Cardiac septum (tissue), 1 donor: ENCODE results near the gene FAM47A. TPM values are rescaled to one million over a fixed set of nuclear protein-coding genes. Genes with fewer than 3 reads are reported as not detected.

Experiments
- DNase-seq: peaks from one replicate; pipeline ENCODE4 v3.0.0-alpha.2; 2020; ENCODE audit warnings: low spot score
- intact Hi-C: fragments of 100-400 bp; cut with DNase I; formaldehyde crosslinking; loops from one replicate; pipeline ENCODE4 v1.14.0; 2022
- long read RNA-seq: library from polyadenylated mRNA; unstranded; transcript quantifications from one replicate; pipeline ENCODE4 v2.0.0, GENCODE V29; 2021
- total RNA-seq: library from RNA; stranded (reverse); fragmentation: NEBNext Ultra II Directional; extraction: Animal tissue kit (Norgen Biotek cat#: 25700); gene quantifications from one replicate; pipeline ENCODE4 v1.2.1, GENCODE V29; 2021
- donor health status: DM: no; HTN: no; CAD: no.

The FAM47A gene
- total RNA-seq, result not detected
- long read RNA-seq, result 0 reads

DNA sequence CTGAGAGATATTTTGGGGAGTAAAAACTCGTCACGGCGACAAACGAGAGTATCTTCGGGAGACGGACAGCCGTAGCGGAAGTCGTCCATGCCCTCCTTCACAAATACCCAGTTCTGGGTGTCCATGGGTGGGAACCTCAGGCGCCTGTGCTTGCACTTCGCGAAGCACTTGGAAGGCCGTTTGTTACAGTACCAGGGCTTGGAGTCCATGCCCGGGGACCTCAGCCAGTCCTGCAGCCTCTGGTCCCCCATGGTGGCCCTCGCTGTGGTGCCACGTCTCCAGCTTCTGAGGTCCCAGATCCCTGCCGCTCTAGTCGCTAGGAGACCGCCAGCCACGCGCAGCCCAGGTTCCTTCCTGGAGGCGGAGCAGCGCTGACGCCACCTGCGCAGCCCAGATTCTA lies at the start of gene FAM47A:
Gene FAM47A (minus strand): TSS at position 287 of the 400 bp plus-strand sequence. CDS start 36 bp downstream, at position 251.
- DNase-seq, result no peak
- intact Hi-C loops, result no loop called here

DNA sequence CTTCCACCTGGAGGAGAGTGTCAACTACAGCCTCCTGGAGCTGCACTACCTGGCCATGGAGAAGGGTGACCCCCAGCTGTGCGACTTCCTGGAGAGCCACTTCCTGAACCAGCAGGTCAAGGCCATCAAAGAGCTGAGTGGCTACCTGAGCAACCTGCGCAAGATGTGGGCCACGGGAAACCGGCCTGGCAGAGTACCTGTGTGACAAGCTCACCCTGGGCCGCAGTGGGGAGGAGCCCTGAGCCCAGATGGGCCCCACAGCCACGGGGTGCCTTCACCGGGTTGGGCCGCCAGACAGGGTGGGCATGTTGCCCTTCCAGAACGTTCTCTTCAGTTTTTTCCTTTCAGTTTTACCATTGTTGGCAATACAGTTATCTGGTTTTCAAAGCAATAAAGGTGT lies 15.2 kb upstream of the FAM47A start:
- intact Hi-C loops, result no loop called here

DNA sequence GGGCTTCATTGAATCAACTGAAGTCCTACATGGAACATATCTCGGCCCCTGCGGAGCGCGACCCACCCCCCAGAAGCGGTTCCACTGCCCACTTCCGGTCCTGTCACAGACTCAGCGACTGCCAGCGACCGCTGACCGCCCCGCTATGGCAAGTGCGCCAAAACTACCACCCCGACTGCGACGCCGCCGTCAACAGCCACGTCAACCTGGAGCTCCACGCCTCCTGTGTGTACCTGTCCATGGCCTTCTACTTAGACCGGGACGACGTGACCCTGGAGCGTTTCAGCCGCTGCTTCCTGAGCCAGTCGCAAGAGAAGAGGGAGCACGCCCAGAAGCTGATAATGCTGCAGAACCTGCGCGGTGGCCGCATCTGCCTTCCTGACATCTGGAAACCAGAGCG lies 14.8 kb upstream of the FAM47A start:
- intact Hi-C loops, result no loop called here
- DNase-seq, result no peak

More for the DNA sequence above, 15.2 kb upstream of the FAM47A start:
- DNase-seq, result no peak

DNA sequence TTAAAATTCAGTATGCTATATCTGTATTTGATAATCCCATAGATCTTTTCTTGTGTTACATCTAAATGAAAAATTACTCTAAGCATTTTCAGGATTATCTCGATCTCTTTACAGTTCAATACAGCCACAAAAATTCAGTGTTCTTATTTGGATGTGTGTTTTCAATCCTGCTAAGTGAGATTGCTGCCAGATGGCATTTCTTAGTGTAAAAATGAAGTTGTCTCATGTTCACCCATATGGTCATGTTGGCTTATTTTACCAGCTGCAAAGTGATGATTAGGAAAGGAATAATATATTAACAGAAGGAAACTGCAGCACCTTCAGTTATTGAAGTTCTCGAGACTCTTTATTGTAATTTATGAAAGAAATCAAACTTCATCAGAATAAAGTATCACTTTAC lies 12.1 kb upstream of the FAM47A start:
- intact Hi-C loops, result no loop called here

DNA sequence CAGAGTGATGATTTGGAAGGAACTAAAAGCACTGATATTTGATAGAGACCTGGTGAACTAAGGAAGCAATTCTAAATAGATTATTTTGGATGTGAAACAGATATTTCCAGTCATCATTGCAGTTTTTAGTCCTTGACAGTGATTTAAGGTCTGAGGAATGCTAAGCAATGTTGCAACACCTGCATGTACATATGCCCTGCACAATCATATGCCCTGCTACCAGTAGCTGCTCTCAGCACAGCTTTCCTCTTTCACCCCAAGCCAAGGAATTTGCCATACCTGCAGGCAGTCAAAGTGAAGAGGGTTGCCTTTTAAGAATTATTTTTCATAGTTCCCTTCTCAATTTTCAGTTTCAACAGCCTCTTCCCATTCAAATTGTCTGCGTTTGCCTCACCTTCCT lies 8.7 kb upstream of the FAM47A start:
- intact Hi-C loops, result no loop called here
- no peak for DNase-seq

More for the DNA sequence above, 12.1 kb upstream of the FAM47A start:
- DNase-seq, result no peak

DNA sequence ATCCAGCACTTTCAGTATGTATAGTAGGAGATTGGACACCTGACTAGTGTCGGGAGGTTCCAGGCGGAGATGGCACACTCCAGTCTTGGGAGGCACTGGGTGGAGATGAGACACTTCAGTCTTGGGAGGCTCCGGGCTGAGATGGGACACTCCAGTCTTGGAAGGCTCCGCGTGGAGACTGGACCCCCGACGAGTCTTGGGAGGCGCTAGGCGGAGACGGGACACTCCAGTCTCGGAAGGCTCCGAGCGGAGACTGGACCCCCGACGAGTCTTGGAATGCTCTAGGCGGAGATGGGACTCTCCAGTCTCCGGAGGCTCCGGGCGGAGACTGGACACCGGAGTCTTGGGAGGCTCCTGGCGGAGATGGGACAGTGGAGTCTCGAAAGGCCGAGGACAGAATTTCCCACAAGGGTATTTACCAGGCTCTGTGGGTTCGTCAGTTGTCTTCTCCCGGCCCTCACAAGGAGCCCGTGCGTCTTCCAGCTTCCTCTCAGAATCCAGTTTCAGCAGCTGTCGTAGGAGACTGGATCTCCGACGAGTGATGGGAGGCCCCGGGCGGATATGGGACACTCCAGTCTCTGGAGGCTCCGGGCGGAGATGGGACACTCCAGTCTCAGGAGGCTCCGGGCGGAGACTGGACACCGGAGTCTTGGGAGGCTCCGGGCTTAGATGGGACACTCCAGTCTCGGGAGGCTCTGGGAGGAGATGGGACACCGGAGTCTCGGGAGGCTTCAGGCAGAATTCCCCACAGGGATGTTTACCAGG lies 952 bp downstream of the FAM47A start:
- DNase-seq, result no peak

DNA sequence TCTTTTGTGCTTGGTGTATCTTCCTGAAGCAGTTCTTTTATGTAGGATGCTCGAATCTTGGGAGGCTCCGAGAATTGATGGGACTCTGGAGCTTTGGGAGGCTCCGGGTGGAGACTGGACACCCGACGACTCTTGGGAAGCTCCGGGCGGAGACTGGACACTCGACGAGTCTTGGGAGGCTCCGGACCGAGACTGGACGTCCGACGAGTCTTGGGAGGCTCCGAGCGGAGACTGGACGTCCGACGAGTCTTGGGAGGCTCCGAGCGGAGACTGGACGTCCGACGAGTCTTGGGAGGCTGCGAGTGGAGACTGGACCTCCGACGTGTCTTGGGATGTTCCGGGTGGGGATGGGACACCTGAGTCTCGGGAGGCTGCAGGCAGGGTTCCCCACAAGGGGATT lies 1.6 kb downstream of the FAM47A start:
- intact Hi-C loops, result no loop called here
- DNase-seq, result no peak

More for the DNA sequence above, 952 bp downstream of the FAM47A start:
- intact Hi-C loops, result no loop called here

DNA sequence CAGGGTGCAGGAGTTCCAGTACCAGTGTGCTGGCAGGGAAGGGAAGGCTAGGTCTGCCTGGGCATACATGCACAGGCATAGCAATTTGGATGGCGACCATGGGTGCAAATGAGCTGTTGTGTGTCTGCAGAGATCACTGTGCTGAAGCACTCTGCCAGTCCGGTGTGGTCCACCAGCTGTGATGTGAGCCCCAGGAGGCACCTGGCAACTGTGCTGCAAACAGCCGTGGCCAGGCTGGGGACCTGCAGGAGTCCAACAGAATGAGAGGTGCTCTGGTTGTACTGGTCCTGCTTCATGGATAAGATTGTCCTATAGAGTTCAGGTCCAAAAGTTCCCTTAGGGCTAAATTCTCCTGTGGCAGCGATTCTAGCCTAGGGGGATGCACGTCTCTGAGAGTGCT lies 6.1 kb downstream of the FAM47A start:
- DNase-seq, result no peak
- intact Hi-C loops, result no loop called here

DNA sequence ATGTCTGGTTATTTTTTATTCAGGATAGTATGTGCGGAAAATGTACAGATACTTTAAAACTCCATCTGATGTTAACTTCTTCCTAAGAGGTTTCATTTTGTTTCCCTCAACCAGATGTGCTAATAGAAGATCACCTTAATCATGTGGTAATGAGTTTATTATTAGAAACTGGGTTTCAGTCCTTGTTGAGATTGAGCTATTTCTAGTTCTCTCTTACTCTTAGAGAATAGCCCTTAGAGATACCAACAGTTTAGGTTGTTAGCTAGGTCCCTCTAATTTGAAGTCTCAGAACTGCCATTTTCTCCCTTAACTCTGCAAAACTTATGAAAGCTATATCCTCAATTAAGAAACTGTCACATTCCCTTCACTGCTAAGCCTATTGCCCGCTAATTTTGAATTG lies 13.0 kb downstream of the FAM47A start:
- intact Hi-C loops, result no loop called here
- no peak for DNase-seq

DNA sequence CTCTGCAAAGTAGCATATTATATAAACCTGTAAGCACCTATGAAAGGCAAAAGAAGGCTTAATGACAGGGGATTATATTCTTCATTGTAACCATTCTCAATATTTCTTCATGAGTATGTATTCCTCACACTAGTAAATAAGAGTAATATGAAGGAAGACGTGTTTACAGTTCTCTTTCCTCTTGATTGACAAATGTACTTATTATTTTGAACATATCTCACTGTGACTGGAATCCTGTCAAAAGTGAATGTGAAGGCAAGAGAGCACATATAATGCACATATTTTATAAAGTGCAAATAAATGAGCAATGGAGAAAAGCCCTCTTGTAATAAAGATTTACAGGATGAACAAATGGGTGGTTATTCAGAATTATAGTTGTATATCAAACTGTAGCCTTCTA lies 19.7 kb downstream of the FAM47A start:
- intact Hi-C loops, result no loop called here

More for the DNA sequence above, 19.7 kb downstream of the FAM47A start:
- DNase-seq, result no peak
